ENCODE results near the gene USP17L17. TPM values are rescaled to one million over a fixed set of nuclear protein-coding genes. Genes with fewer than 3 reads are reported as not detected.
"Not testable (repeated sequence)": the region's sequence is repeated elsewhere in the genome, so short reads cannot be mapped to it uniquely, and the experiment has no call there.

The USP17L17 gene
- total and polyA plus RNA-seq, 2 experiments from 2014 or later: not detected

GRCh38 chr4:9230249-9230648 is 13.4 kb upstream of the USP17L17 start:
- H3K27me3 ChIP-seq (ENCODE audit: insufficient read depth); H3K4me2 ChIP-seq; H3K27ac ChIP-seq (ENCODE audit: low read depth); H3K4me1 Mint-ChIP-seq; H3K4me3 Mint-ChIP-seq; ATAC-seq; H3K4me1 ChIP-seq (ENCODE audit: insufficient read depth); H3K27me3 Mint-ChIP-seq (ENCODE audit: insufficient read depth, low read depth, poor library complexity); H3K27ac Mint-ChIP-seq; H2AFZ ChIP-seq; H3K36me3 ChIP-seq (ENCODE audit: insufficient read depth); H3F3A ChIP-seq (replicated peaks; ENCODE audit: low read depth); H3K4me3 ChIP-seq; H3K79me2 ChIP-seq (replicated peaks; ENCODE audit: insufficient read depth); DNase-seq (ENCODE audit: low spot score); H3K9me3 Mint-ChIP-seq; H4K20me1 ChIP-seq (replicated peaks; ENCODE audit: insufficient read depth); H3K36me3 Mint-ChIP-seq (ENCODE audit: low read depth); H3K9me2 ChIP-seq (ENCODE audit: insufficient read depth): not testable (repeated sequence)
- TF ChIP-seq CTCF (conservative IDR thresholded peaks at IDR 0.05; ENCODE audit: low read depth in 2 of 2): 0 out of 4 replicates have a peak, but pooled peaks of 1 of the 2 experiments have one; percentile 4

- not testable (repeated sequence) for H4K20me1 ChIP-seq (replicated peaks; ENCODE audit: insufficient read depth); H3K27ac Mint-ChIP-seq; H3K27me3 Mint-ChIP-seq (ENCODE audit: insufficient read depth, low read depth, poor library complexity); H3K4me1 ChIP-seq (ENCODE audit: insufficient read depth); H3K4me3 Mint-ChIP-seq; H2AFZ ChIP-seq; H3K27me3 ChIP-seq (ENCODE audit: insufficient read depth); H3K36me3 Mint-ChIP-seq (ENCODE audit: low read depth); H3K9me3 Mint-ChIP-seq; H3K79me2 ChIP-seq (replicated peaks; ENCODE audit: insufficient read depth); H3K27ac ChIP-seq (ENCODE audit: low read depth); H3F3A ChIP-seq (replicated peaks; ENCODE audit: low read depth); ATAC-seq; H3K9me2 ChIP-seq (ENCODE audit: insufficient read depth); DNase-seq (ENCODE audit: low spot score); H3K36me3 ChIP-seq (ENCODE audit: insufficient read depth); H3K4me2 ChIP-seq; H3K4me1 Mint-ChIP-seq; H3K4me3 ChIP-seq
These were observed 9.6 kb upstream of the USP17L17 start, which contains the start of gene USP17L15 for GRCh38 chr4:9234085-9234484. Gene USP17L15 (plus strand): TSS chr4:9234385. CDS start chr4:9234385, 0 bp downstream.

- H3K27me3 Mint-ChIP-seq (ENCODE audit: insufficient read depth, low read depth, poor library complexity); H2AFZ ChIP-seq; H3K79me2 ChIP-seq (replicated peaks; ENCODE audit: insufficient read depth); H3K27ac Mint-ChIP-seq; H4K20me1 ChIP-seq (replicated peaks; ENCODE audit: insufficient read depth); H3K27ac ChIP-seq (ENCODE audit: low read depth); H3K4me3 Mint-ChIP-seq; H3K4me1 ChIP-seq (ENCODE audit: insufficient read depth); H3K36me3 ChIP-seq (ENCODE audit: insufficient read depth); ATAC-seq; H3K4me1 Mint-ChIP-seq; H3F3A ChIP-seq (replicated peaks; ENCODE audit: low read depth); H3K36me3 Mint-ChIP-seq (ENCODE audit: low read depth); H3K4me2 ChIP-seq; H3K9me2 ChIP-seq (ENCODE audit: insufficient read depth); H3K27me3 ChIP-seq (ENCODE audit: insufficient read depth); H3K9me3 Mint-ChIP-seq; H3K4me3 ChIP-seq: not testable (repeated sequence)
- DNase-seq (ENCODE audit: low spot score): peak; percentile 0
These were observed 5.2 kb upstream of the USP17L17 start for GRCh38 chr4:9238461-9238860.

- H3K27ac ChIP-seq (ENCODE audit: low read depth); H3K27me3 ChIP-seq (ENCODE audit: insufficient read depth); H4K20me1 ChIP-seq (replicated peaks; ENCODE audit: insufficient read depth); H3K4me1 Mint-ChIP-seq; H2AFZ ChIP-seq; H3F3A ChIP-seq (replicated peaks; ENCODE audit: low read depth); H3K4me3 ChIP-seq; H3K79me2 ChIP-seq (replicated peaks; ENCODE audit: insufficient read depth); H3K27me3 Mint-ChIP-seq (ENCODE audit: insufficient read depth, low read depth, poor library complexity); H3K4me3 Mint-ChIP-seq; H3K36me3 Mint-ChIP-seq (ENCODE audit: low read depth); H3K4me2 ChIP-seq; H3K9me2 ChIP-seq (ENCODE audit: insufficient read depth); ATAC-seq; H3K9me3 Mint-ChIP-seq; H3K27ac Mint-ChIP-seq; H3K36me3 ChIP-seq (ENCODE audit: insufficient read depth); H3K4me1 ChIP-seq (ENCODE audit: insufficient read depth): not testable (repeated sequence)
- DNase-seq (ENCODE audit: low spot score): peak; percentile 0
These were observed 4.4 kb downstream of the USP17L17 start, which contains the start of gene USP17L18 for GRCh38 chr4:9247953-9248680. Gene USP17L18 (plus strand): TSS chr4:9248630. CDS start chr4:9248630, 0 bp downstream.

GRCh38 chr4:9253078-9253477 is 9.4 kb downstream of the USP17L17 start, which contains the start of gene USP17L19:
Gene USP17L19 (plus strand): TSS chr4:9253378. CDS start chr4:9253378, 0 bp downstream.
- not testable (repeated sequence) for H3K4me3 Mint-ChIP-seq; H3K27ac Mint-ChIP-seq; H3F3A ChIP-seq (replicated peaks; ENCODE audit: low read depth); H3K4me2 ChIP-seq; H3K4me1 ChIP-seq (ENCODE audit: insufficient read depth); H3K4me1 Mint-ChIP-seq; ATAC-seq; H4K20me1 ChIP-seq (replicated peaks; ENCODE audit: insufficient read depth); H3K36me3 Mint-ChIP-seq (ENCODE audit: low read depth); H3K4me3 ChIP-seq; H3K27ac ChIP-seq (ENCODE audit: low read depth); H3K27me3 ChIP-seq (ENCODE audit: insufficient read depth); H3K36me3 ChIP-seq (ENCODE audit: insufficient read depth); H3K9me3 Mint-ChIP-seq; H2AFZ ChIP-seq; H3K27me3 Mint-ChIP-seq (ENCODE audit: insufficient read depth, low read depth, poor library complexity); H3K79me2 ChIP-seq (replicated peaks; ENCODE audit: insufficient read depth); H3K9me2 ChIP-seq (ENCODE audit: insufficient read depth); DNase-seq (ENCODE audit: low spot score)

- H3F3A ChIP-seq (replicated peaks; ENCODE audit: low read depth); H3K9me2 ChIP-seq (ENCODE audit: insufficient read depth); H3K4me3 ChIP-seq; H3K36me3 ChIP-seq (ENCODE audit: insufficient read depth); H3K4me1 ChIP-seq (ENCODE audit: insufficient read depth); DNase-seq (ENCODE audit: low spot score); H3K4me2 ChIP-seq; H3K4me3 Mint-ChIP-seq; H2AFZ ChIP-seq; H3K79me2 ChIP-seq (replicated peaks; ENCODE audit: insufficient read depth); H3K4me1 Mint-ChIP-seq; ATAC-seq; H4K20me1 ChIP-seq (replicated peaks; ENCODE audit: insufficient read depth); H3K27me3 ChIP-seq (ENCODE audit: insufficient read depth); H3K27ac ChIP-seq (ENCODE audit: low read depth); H3K27ac Mint-ChIP-seq; H3K36me3 Mint-ChIP-seq (ENCODE audit: low read depth); H3K9me3 Mint-ChIP-seq; H3K27me3 Mint-ChIP-seq (ENCODE audit: insufficient read depth, low read depth, poor library complexity): not testable (repeated sequence)
These were observed 14.1 kb downstream of the USP17L17 start, which contains the start of gene USP17L20 for GRCh38 chr4:9257824-9258223. Gene USP17L20 (plus strand): TSS chr4:9258124. CDS start chr4:9258124, 0 bp downstream.
